IMR-90 (cell line): ENCODE results near the gene SLC4A7. TPM values are rescaled to one million over a fixed set of nuclear protein-coding genes. Genes with fewer than 3 reads are reported as not detected.
"Not testable (repeated sequence)": the region's sequence is repeated elsewhere in the genome, so short reads cannot be mapped to it uniquely, and the experiment has no call there.

Experiments used
- ATAC-seq: fragments of 200-7000 bp; cut with Tn5 transposase; 2 replicates; pipeline ENCODE4 v1.9.1; 2020; ENCODE audit warnings: low read depth, mild to moderate bottlenecking, moderate library complexity
- BruUV-seq: library from RNA; stranded (reverse); fragments of 400-500 nt; replicated peaks from 2 replicates; lab custom pipeline; 2021; lab: Mats Ljungman, UMichigan
- CTCF ChIA-PET: fragments of 300-600 bp; formaldehyde crosslinking; extraction: SDS; loops from one replicate; lab custom pipeline; 2021; ENCODE audit warnings: antibody characterized with exemption; lab: Yijun Ruan, JAX
- POLR2A ChIA-PET: fragments of 300-600 bp; sonication (Branson Sonifier 250); formaldehyde crosslinking; loops from one replicate; lab custom pipeline; 2022; ENCODE audit warnings: antibody characterized with exemption; ENCODE audit not compliant: unreplicated experiment; lab: Charles Lee
- DNase-seq: peaks from one replicate; pipeline ENCODE4 v3.0.0; 2013
- H2AFZ ChIP-seq: replicated peaks from 2 replicates; pipeline ENCODE3; 2013; ENCODE audit warnings: low read length, mild to moderate bottlenecking; ENCODE audit not compliant: poor library complexity
- H2AK5ac ChIP-seq: 2 replicates; pipeline ENCODE4 v1.6.1; 2013; ENCODE audit warnings: low read depth, low read length, inconsistent platforms
- H2AK9ac ChIP-seq: replicated peaks from 2 replicates; pipeline ENCODE3; 2013; ENCODE audit warnings: mild to moderate bottlenecking, low read depth, low read length, moderate library complexity; ENCODE audit not compliant: poor library complexity
- H2BK120ac ChIP-seq: 2 replicates; pipeline ENCODE4 v1.6.1; 2013; ENCODE audit warnings: low read depth, low read length, inconsistent platforms
- H2BK15ac ChIP-seq: 3 replicates; pipeline ENCODE4 v1.6.1; 2013; ENCODE audit warnings: low read depth, low read length, inconsistent platforms
- H2BK20ac ChIP-seq: 2 replicates; pipeline ENCODE4 v1.6.1; 2013; ENCODE audit warnings: low read depth, mild to moderate bottlenecking, inconsistent platforms, low read length, moderate library complexity
- H2BK5ac ChIP-seq: 2 replicates; pipeline ENCODE4 v1.6.1; 2013; ENCODE audit warnings: mild to moderate bottlenecking, low read depth, low read length, inconsistent platforms; ENCODE audit not compliant: poor library complexity, severe bottlenecking
- H3K14ac ChIP-seq: replicated peaks from 2 replicates; pipeline ENCODE4 v1.6.1; 2013; ENCODE audit warnings: low read depth, low read length, inconsistent platforms
- H3K18ac ChIP-seq: 2 replicates; pipeline ENCODE4 v1.6.1; 2013; ENCODE audit warnings: low read depth, low read length, control low read depth
- H3K23ac ChIP-seq: 2 replicates; pipeline ENCODE4 v1.6.1; 2013; ENCODE audit warnings: low read depth, low read length, inconsistent platforms
- H3K27ac ChIP-seq: 2 replicates; pipeline ENCODE4 v1.5.1; 2013; ENCODE audit warnings: mild to moderate bottlenecking, control low read depth, low read length; ENCODE audit not compliant: insufficient read depth
- H3K27me3 ChIP-seq: 2 replicates; pipeline ENCODE4 v1.6.1; 2013; ENCODE audit warnings: low read length; ENCODE audit not compliant: control insufficient read depth, insufficient read depth
- H3K36me3 ChIP-seq: 2 replicates; pipeline ENCODE4 v1.6.1; 2013; ENCODE audit warnings: low read length, mixed read lengths; ENCODE audit not compliant: control insufficient read depth, insufficient read depth
- H3K4ac ChIP-seq: 2 replicates; pipeline ENCODE4 v1.6.1; 2013; ENCODE audit warnings: low read depth, low read length, inconsistent platforms
- H3K4me1 ChIP-seq: 2 replicates; pipeline ENCODE4 v1.6.1; 2013; ENCODE audit warnings: low read length, mixed read lengths; ENCODE audit not compliant: control insufficient read depth, insufficient read depth
- H3K4me2 ChIP-seq: 2 replicates; pipeline ENCODE4 v1.6.1; 2013; ENCODE audit warnings: low read depth, mild to moderate bottlenecking, control low read depth, low read length, moderate library complexity
- H3K4me3 ChIP-seq: 2 replicates; pipeline ENCODE4 v1.5.1; 2013; ENCODE audit warnings: low read depth, mild to moderate bottlenecking, control low read depth, low read length, moderate library complexity; ENCODE audit not compliant: insufficient read depth
- H3K56ac ChIP-seq: 2 replicates; pipeline ENCODE4 v1.6.1; 2013; ENCODE audit warnings: low read length, inconsistent platforms; ENCODE audit not compliant: insufficient read depth; ENCODE audit errors: extremely low read depth
- H3K79me1 ChIP-seq, 2 experiments: 2 replicates each; pipeline ENCODE4 v1.6.1; 2013; ENCODE audit warnings: low read length in 2 of 2, inconsistent platforms in 1 of 2, low read depth in 1 of 2
- H3K9ac ChIP-seq: 2 replicates; pipeline ENCODE4 v1.6.1; 2013; ENCODE audit warnings: low read depth, low read length, control low read depth
- H3K9me1 ChIP-seq: 2 replicates; pipeline ENCODE4 v1.6.1; 2013; ENCODE audit warnings: low read length, inconsistent platforms; ENCODE audit not compliant: insufficient read depth
- H3K9me3 ChIP-seq: 2 replicates; pipeline ENCODE4 v1.6.1; 2013; ENCODE audit warnings: low read length; ENCODE audit not compliant: control insufficient read depth, insufficient read depth
- H4K20me1 ChIP-seq: 2 replicates; pipeline ENCODE4 v1.6.1; 2013; ENCODE audit warnings: low read length, inconsistent platforms; ENCODE audit not compliant: insufficient read depth
- H4K5ac ChIP-seq: 2 replicates; pipeline ENCODE4 v1.6.1; 2013; ENCODE audit warnings: mild to moderate bottlenecking, low read depth, low read length, control low read depth
- H4K8ac ChIP-seq, 2 experiments: 2 replicates each; pipeline ENCODE4 v1.6.1; 2013; ENCODE audit warnings: low read depth in 2 of 2, low read length in 2 of 2, control low read depth in 1 of 2, inconsistent platforms in 1 of 2
- H4K91ac ChIP-seq: 2 replicates; pipeline ENCODE4 v1.6.1; 2013; ENCODE audit warnings: low read depth, low read length, inconsistent platforms; ENCODE audit not compliant: insufficient read depth
- CEBPB ChIP-seq: IDR thresholded peaks from 2 replicates; pipeline ENCODE4 v1.6.1; 2012; ENCODE audit warnings: low read depth, low read length, improper control_type of control experiment
- WGBS, 2 experiments: methylation state at CpG; one replicate each; pipeline versions ENCODE4 v1.1.5 to v1.1.7; 2013; ENCODE audit warnings: missing lambda C conversion rate in 2 of 2; ENCODE audit not compliant: insufficient read length in 1 of 2; ENCODE audit errors: extremely low coverage in 2 of 2; 5-methylcytosine and 5-hydroxymethylcytosine counted together
- dilution Hi-C: fragments of 300-500 bp; cut with HindIII; formaldehyde crosslinking; loops from one replicate; pipeline ENCODE4 v1.14.3; 2018; ENCODE audit warnings: low sequenced_read_pairs; ENCODE audit not compliant: unreplicated experiment
- in situ Hi-C: fragments of 300-500 bp; cut with MboI; formaldehyde crosslinking; loops from 3 replicates; pipeline ENCODE4 v1.14.3; 2019; ENCODE audit warnings: low sequenced_read_pairs, inconsistent platforms, mixed read lengths
- intact Hi-C: fragments of 100-400 bp; cut with micrococcal nuclease; formaldehyde crosslinking; loops from 2 replicates; pipeline ENCODE4 v1.10.0; 2022
- polyA plus RNA-seq, 3 experiments: library from polyadenylated mRNA; depleted of rRNA; stranded (reverse); fragments of >200 nt; gene quantifications; 2 replicates each; pipeline ENCODE4 v1.2.3, GENCODE V29; 2012; ENCODE audit warnings: low replicate concordance in 1 of 3
- total RNA-seq: library from RNA; depleted of rRNA; stranded (reverse); fragments of >200 nt; gene quantifications from 2 replicates; pipeline ENCODE4 v1.2.3, GENCODE V29; 2012

Gene SLC4A7
- total and polyA plus RNA-seq, 2 of the 4 experiments (the other 2 are of a cell fraction), result 17.7 to 50.4 TPM

GRCh38 chr3:27424812-27425521 is 59.2 kb downstream of the SLC4A7 start:
- H3K18ac ChIP-seq, H2BK5ac ChIP-seq, H3K9me3 ChIP-seq, H2AFZ ChIP-seq, dilution Hi-C loops, H2AK5ac ChIP-seq, H3K23ac ChIP-seq, H3K56ac ChIP-seq, BruUV-seq, ATAC-seq, DNase-seq, H4K91ac ChIP-seq, H2BK20ac ChIP-seq, H3K14ac ChIP-seq, H3K9ac ChIP-seq, H4K5ac ChIP-seq, POLR2A ChIA-PET, H3K4me3 ChIP-seq, H3K4me1 ChIP-seq, H3K4ac ChIP-seq, H2BK120ac ChIP-seq, H4K8ac ChIP-seq, H3K4me2 ChIP-seq, H2BK15ac ChIP-seq, H3K9me1 ChIP-seq, H3K27me3 ChIP-seq, H2AK9ac ChIP-seq, H4K20me1 ChIP-seq, in situ Hi-C loops, H3K27ac ChIP-seq: not testable (repeated sequence)
- WGBS, 2 experiments, result no CpG with 5 or more reads among the region's 13 CpGs
- Histone ChIP-seq H3K79me1 (peaks cover 11 to 27% of the 10 kb centered on the region in 2 experiments), H3K36me3 (peaks cover 20% of the 10 kb centered on the region)
- TF ChIP-seq CEBPB, result peak; percentile 91
- CTCF ChIA-PET, result interaction anchor here (0.6 kb wide), 1 partner anchor 379 kb away, joined by 5 read pairs; no protein-coding TSS in a partner anchor
- intact Hi-C loops, result loop anchor here (5.0 kb wide), 1 partner anchor 38 kb away; no protein-coding TSS in a partner anchor
